Dermis blood vessel endothelial cell (primary cell): ENCODE data around the gene TMEM106A. TPM values are rescaled to one million over a fixed set of nuclear protein-coding genes. Genes with fewer than 3 reads are reported as not detected.

Source experiments
- total RNA-seq: library from RNA; depleted of rRNA; stranded (reverse); fragments of >200 nt; gene quantifications from 2 replicates; pipeline ENCODE4 v1.2.3, GENCODE V29; 2014

TMEM106A gene
- total RNA-seq, 1 donor from 2014 or later = 2.4 TPM

Other genes starting within 250 kb of the TMEM106A start
- gene AARSD1, start 247.4 kb upstream of the TMEM106A start, total RNA-seq = 16.5 and 20.3 TPM in 2 replicates
- 0.14 TPM in 1 of 2 replicates, not detected in the other for gene PTGES3L, start 231.8 kb upstream of the TMEM106A start, total RNA-seq
- gene RUNDC1, start 231.3 kb upstream of the TMEM106A start, total RNA-seq = 10.1 and 14.1 TPM in 2 replicates
- gene RPL27, start 213.5 kb upstream of the TMEM106A start, total RNA-seq = 842 and 1,058 TPM in 2 replicates
- 15.9 and 19.4 TPM in 2 replicates for gene IFI35, start 205.1 kb upstream of the TMEM106A start, total RNA-seq
- gene VAT1, start 189.5 kb upstream of the TMEM106A start, total RNA-seq = 195 and 261 TPM in 2 replicates
- 0.14 and 0.17 TPM in 2 replicates for gene RND2, start 186.6 kb upstream of the TMEM106A start, total RNA-seq
- 10.7 and 29.5 TPM in 2 replicates for gene BRCA1, start 86.5 kb upstream of the TMEM106A start, total RNA-seq
- 123 and 137 TPM in 2 replicates for gene NBR1, start 40.7 kb upstream of the TMEM106A start, total RNA-seq
- 0.14 TPM in 1 of 2 replicates, not detected in the other for gene CCDC200, start 16.7 kb downstream of the TMEM106A start, total RNA-seq
- gene RNU2-1, start 22.1 kb downstream of the TMEM106A start, total RNA-seq = not detected in 2 replicates
- gene ARL4D, start 187.1 kb downstream of the TMEM106A start, total RNA-seq = 0.93 and 1.4 TPM in 2 replicates